Fibroblast of villous mesenchyme (primary cell): ENCODE measurements around the gene TSPYL6. TPM values are rescaled to one million over a fixed set of nuclear protein-coding genes. Genes with fewer than 3 reads are reported as not detected.

Source experiments
- DNase-seq: peaks from one replicate; pipeline ENCODE4 v3.0.0-alpha.2; 2010; ENCODE audit warnings: low read depth
- H3K4me3 ChIP-seq: 2 replicates; pipeline ENCODE4 v1.5.1; 2011; ENCODE audit warnings: low read depth, mild to moderate bottlenecking, low read length
- total RNA-seq: library from RNA; depleted of rRNA; stranded (reverse); fragments of >200 nt; gene quantifications from 2 replicates; pipeline ENCODE4 v1.2.3, GENCODE V29; 2012
- TF ChIP-seq, protein P1 (sequence below): IDR thresholded peaks from 2 replicates; pipeline ENCODE4 v1.5.1; 2012; ENCODE audit warnings: low read depth, mild to moderate bottlenecking, low read length; ENCODE audit not compliant: insufficient read depth

TSPYL6 gene
- total RNA-seq, 1 donor: not detected

DNA sequence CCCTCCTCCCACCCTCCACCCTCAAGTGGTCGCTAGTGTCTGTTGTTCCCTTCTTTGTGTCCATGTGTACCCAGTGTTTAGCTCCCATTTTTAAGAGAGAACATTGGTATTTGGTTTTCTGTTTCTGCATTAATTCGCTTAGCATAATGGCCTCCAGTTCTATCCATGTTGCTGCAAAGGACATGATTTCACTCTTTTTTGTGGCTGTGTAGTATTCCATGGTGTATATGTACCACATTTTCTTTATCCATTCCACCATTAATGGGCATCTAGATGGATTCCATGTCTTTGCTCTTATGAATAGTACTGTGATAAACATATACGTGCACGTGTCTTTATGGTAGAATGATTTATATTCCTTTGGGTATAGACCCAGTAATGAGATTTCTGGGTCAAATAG lies 42.9 kb downstream of the TSPYL6 start:
- TF ChIP-seq, protein P1, sequence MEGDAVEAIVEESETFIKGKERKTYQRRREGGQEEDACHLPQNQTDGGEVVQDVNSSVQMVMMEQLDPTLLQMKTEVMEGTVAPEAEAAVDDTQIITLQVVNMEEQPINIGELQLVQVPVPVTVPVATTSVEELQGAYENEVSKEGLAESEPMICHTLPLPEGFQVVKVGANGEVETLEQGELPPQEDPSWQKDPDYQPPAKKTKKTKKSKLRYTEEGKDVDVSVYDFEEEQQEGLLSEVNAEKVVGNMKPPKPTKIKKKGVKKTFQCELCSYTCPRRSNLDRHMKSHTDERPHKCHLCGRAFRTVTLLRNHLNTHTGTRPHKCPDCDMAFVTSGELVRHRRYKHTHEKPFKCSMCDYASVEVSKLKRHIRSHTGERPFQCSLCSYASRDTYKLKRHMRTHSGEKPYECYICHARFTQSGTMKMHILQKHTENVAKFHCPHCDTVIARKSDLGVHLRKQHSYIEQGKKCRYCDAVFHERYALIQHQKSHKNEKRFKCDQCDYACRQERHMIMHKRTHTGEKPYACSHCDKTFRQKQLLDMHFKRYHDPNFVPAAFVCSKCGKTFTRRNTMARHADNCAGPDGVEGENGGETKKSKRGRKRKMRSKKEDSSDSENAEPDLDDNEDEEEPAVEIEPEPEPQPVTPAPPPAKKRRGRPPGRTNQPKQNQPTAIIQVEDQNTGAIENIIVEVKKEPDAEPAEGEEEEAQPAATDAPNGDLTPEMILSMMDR: no peak
- no peak for DNase-seq
- H3K4me3 ChIP-seq: no peak overlapping the region

DNA sequence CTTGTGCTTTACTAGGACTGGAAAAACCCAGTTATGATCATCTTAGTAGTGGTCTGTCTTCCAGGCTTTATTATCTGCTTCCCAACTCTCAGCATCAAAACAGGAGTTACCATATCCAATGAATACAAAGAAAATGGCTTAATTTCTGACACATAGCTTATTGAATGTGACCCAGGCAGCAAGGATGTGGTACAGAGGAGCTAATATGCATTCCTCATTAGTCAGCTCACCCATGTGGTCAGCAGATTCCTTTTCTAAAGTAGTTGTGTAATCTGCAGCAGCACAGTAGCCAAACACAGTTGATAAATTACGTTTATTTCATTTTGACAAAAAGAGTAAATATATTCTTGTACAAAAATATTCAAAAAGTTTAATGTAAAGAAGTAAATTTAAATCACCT lies 43.6 kb downstream of the TSPYL6 start:
- TF ChIP-seq, protein P1: no peak
- DNase-seq: peak; percentile 96
- no peak overlapping the region for H3K4me3 ChIP-seq

DNA sequence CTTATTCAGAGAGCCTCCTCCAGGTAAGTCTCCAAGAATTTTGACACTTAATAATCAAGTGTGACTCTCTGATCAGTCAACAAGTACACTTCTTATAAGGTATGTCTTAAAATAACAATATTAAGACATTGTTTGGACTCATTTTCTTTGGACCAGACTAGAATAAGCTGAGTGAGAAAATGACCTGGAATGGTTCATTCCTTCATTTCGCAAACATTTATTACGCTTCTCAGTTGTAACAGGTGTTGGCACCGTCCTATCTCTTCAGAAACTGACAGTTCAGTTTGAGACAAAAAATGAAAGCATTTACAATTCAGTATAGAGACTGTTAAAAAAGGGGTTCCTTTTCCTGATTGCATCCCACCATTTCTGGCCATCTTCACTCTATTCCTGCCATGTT lies 46.6 kb downstream of the TSPYL6 start:
- no peak for DNase-seq
- TF ChIP-seq, protein P1: no peak
- no peak overlapping the region for H3K4me3 ChIP-seq

DNA sequence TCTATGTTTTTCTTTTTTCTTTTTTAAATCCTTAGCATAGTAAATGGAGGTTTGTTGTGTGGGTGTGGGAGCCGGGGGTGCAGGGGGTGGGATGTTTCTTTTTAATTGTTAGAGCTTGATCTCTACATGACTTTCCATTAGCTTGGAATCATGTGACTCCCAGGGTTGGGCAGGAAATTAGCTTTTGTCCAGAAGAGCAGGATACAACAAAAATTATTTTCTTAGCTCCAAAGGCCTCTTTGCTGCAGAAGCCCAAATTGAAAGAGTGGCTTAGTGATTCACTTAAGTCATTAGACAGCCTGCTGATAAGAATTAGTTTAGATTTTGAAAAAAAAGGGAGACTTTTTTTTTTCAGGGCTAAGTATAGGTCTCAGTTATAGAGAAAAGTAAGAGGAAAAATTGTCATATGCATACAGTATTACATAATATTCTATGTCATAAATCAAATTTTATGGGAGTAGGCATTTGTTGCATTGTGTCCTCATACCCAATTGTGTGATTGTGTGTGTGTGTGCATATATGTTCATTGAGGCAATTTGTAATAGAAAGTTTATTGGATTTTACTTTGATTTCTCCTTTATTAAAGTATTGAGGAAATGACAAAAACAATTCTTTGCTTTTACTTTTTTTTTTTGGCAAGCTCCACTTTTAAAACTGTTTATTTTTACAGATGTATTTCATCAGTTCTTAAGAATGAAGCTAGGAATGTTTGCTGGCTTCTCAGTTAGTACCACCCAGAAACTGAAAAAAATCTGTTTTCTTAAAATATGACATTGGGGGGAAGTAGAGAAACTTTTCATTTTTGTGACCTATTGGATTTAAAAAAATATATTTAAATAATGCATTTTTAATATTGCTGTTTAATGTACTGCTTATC lies 47.4 kb downstream of the TSPYL6 start:
- DNase-seq: peak; percentile 64
- no peak overlapping the region for H3K4me3 ChIP-seq
- TF ChIP-seq, protein P1: no peak

DNA sequence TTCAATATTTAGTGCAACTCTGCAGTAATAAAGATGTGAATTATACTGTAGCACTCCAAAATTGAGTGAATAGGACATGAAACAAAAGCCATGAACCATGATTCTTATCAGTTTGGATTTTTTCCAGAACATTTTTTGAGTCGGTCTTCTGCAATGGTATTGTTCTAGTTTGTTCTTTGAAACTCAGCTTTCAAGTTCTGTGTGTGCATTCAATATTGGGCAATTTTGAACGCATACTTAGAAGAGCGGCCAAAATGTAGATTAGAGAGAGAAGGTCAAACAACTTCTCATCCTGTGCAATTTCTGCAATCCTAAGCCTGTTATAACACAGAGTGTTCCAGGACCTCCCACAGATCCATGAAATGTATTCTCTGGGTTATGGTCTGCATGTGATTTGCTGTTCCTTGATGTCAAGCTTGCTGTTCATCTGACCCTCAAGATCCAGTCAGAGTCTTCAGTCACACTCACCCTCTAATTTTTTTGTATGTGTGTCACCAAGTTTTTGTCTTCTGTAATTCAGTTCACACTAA lies 48.3 kb downstream of the TSPYL6 start:
- TF ChIP-seq, protein P1: no peak
- H3K4me3 ChIP-seq: no peak overlapping the region
- peak; percentile 76 for DNase-seq

DNA sequence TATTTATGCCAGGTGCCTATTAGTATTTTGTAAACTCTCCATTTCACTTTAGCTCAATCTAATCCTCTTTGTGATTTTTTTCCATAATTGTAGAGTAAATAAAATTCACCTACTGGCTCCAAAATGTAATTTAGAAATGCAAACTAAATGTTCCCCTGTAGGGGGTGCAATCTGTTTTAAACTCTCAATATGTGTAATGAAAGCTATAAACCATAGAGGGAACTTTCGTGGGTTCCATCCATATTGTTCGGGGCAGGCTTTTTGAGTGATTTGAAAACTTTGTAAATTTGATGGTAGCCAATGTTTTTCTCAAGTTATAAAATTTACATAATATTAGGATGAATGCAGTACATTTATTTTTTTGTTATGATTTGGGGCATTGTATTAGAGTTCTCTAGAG lies 49.4 kb downstream of the TSPYL6 start:
- H3K4me3 ChIP-seq: no peak overlapping the region
- peak; percentile 48 for DNase-seq
- TF ChIP-seq, protein P1: peak; percentile 50
